Suprapubic skin (tissue), 4 donors: Measurements from ENCODE around the gene TGIF2LX.
"Not testable (repeated sequence)": the region's sequence is repeated elsewhere in the genome, so short reads cannot be mapped to it uniquely, and the experiment has no call there.

ENCODE experiments used
- EP300 ChIP-seq: sonication (generic); formaldehyde crosslinking; IDR thresholded peaks from one replicate; pipeline ENCODE4 v1.6.1; 2017; ENCODE audit warnings: antibody characterized with exemption
- POLR2A ChIP-seq, 2 donors: fragments of 450-650 bp; IDR thresholded peaks; one replicate each; pipeline ENCODE4 v1.6.1; 2017; ENCODE audit warnings: antibody characterized with exemption in 2 of 2, mild to moderate bottlenecking in 2 of 2, moderate library complexity in 2 of 2
- POLR2AphosphoS5 ChIP-seq, 3 donors: sonication (generic); formaldehyde crosslinking; IDR thresholded peaks; one replicate each; pipeline ENCODE4 v1.6.1; 2017; ENCODE audit warnings: antibody characterized with exemption in 3 of 3
- TF ChIP-seq, protein P1 (sequence below), 2 donors: fragments of 200-600 bp in 1 of 2; fragments of 450-650 bp in 1 of 2; sonication (generic) in 1 of 2; IDR thresholded peaks; one replicate each; pipeline ENCODE4 v1.5.1; 2016 to 2019; ENCODE audit warnings: antibody characterized with exemption in 2 of 2, mild to moderate bottlenecking in 1 of 2, moderate library complexity in 1 of 2

DNA sequence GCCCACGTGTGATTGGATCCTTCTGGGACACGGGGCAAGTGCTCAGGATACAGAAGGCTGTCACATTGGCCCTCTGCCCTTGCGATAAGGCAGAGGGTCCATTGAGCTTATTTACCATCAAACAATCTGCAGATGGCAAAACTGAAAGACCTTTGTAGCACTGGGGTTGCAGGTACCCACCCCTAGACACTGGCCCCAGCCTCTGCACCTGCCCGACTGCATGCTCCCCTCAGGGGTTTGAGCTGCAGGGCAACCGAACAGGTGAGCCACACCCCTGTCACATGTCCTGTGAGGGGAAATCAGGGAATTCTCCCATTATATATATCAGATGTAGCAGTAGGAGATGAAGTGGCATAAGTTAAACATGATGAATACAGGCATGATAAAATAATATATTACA is 21.4 kb downstream of the TGIF2LX start:
- TF ChIP-seq, protein P1, sequence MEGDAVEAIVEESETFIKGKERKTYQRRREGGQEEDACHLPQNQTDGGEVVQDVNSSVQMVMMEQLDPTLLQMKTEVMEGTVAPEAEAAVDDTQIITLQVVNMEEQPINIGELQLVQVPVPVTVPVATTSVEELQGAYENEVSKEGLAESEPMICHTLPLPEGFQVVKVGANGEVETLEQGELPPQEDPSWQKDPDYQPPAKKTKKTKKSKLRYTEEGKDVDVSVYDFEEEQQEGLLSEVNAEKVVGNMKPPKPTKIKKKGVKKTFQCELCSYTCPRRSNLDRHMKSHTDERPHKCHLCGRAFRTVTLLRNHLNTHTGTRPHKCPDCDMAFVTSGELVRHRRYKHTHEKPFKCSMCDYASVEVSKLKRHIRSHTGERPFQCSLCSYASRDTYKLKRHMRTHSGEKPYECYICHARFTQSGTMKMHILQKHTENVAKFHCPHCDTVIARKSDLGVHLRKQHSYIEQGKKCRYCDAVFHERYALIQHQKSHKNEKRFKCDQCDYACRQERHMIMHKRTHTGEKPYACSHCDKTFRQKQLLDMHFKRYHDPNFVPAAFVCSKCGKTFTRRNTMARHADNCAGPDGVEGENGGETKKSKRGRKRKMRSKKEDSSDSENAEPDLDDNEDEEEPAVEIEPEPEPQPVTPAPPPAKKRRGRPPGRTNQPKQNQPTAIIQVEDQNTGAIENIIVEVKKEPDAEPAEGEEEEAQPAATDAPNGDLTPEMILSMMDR (IDR thresholded peaks at IDR 0.05) = not testable (repeated sequence)
- not testable (repeated sequence) for TF ChIP-seq POLR2AphosphoS5 (IDR thresholded peaks at IDR 0.05); POLR2A (IDR thresholded peaks at IDR 0.05); EP300
